HCT116 (cell line): ENCODE measurements around the gene MRPL44. TPM values are rescaled to one million over a fixed set of nuclear protein-coding genes. Genes with fewer than 3 reads are reported as not detected.

Experiments
- ATAC-seq: fragments of 200-7000 bp; cut with Tn5 transposase; 2 replicates; pipeline ENCODE4 v1.9.1; 2020; ENCODE audit warnings: mild to moderate bottlenecking, moderate library complexity
- BruUV-seq: library from RNA; stranded (reverse); fragments of 400-500 nt; replicated peaks from 2 replicates; lab custom pipeline; 2021; lab: Mats Ljungman, UMichigan
- CTCF ChIA-PET: fragments of 300-600 bp; sonication (Branson Sonifier 250); formaldehyde crosslinking; loops from one replicate; lab custom pipeline; 2021; ENCODE audit warnings: antibody characterized with exemption; lab: Charles Lee
- POLR2A ChIA-PET: fragments of 300-600, 350-600 bp; sonication (Branson Sonifier 250); formaldehyde crosslinking; loops from one replicate; lab custom pipeline; 2021; ENCODE audit warnings: antibody characterized with exemption; lab: Charles Lee
- RAD21 ChIA-PET, 2 experiments: fragments of 300-600 bp; sonication (Branson Sonifier 250); formaldehyde crosslinking; loops; one replicate each; lab custom pipeline; 2023; ENCODE audit warnings: low total read pairs in 2 of 2; ENCODE audit not compliant: uncharacterized antibody in 2 of 2, unreplicated experiment in 2 of 2, low non-redundant PET in 1 of 2; lab: Charles Lee
- DNase-seq: peaks from one replicate; pipeline ENCODE4 v3.0.0-alpha.2; 2010; ENCODE audit warnings: low read depth, low spot score
- H2AFZ ChIP-seq: fragments of 200-600 bp; shearing (Covaris generic), sonication (generic); 2 replicates; pipeline ENCODE4 v1.6.1; 2017; ENCODE audit warnings: low read depth, mixed run types, mixed read lengths, antibody characterized with exemption, low read length; ENCODE audit not compliant: poor library complexity, severe bottlenecking
- H3K27ac ChIP-seq: 2 replicates; pipeline ENCODE4 v1.5.1; 2012; ENCODE audit warnings: low read depth, low read length
- H3K27me3 ChIP-seq: fragments of 200-600 bp; sonication (generic); 2 replicates; pipeline ENCODE4 v1.6.1; 2016; ENCODE audit warnings: mixed run types, low read length, mixed read lengths; ENCODE audit not compliant: insufficient read depth
- H3K36me3 ChIP-seq, 2 experiments: fragments of 200-500 bp in 1 of 2; fragments of 200-600 bp in 1 of 2; sonication (Bioruptor generic) in 1 of 2; sonication (generic) in 1 of 2; 2 replicates each; pipeline versions ENCODE4 v1.5.1 to v1.6.1; 2014 to 2016; ENCODE audit warnings: low read length in 2 of 2, inconsistent platforms in 1 of 2, mixed read lengths in 1 of 2, mixed run types in 1 of 2; ENCODE audit not compliant: insufficient read depth in 2 of 2, control insufficient read depth in 1 of 2
- H3K4me1 ChIP-seq, 2 experiments: fragments of 200-600 bp in 1 of 2; sonication (generic) in 1 of 2; 2 replicates each; pipeline versions ENCODE4 v1.5.1 to v1.6.1; 2012 to 2017; ENCODE audit warnings: low read length in 2 of 2, inconsistent platforms in 1 of 2, mild to moderate bottlenecking in 1 of 2, mixed read lengths in 1 of 2, mixed run types in 1 of 2, moderate library complexity in 1 of 2; ENCODE audit not compliant: insufficient read depth in 2 of 2, control insufficient read depth in 1 of 2
- H3K4me2 ChIP-seq: fragments of 200-600 bp; sonication (generic); 2 replicates; pipeline ENCODE4 v1.6.1; 2017; ENCODE audit warnings: mixed run types, low read length, mixed read lengths
- H3K4me3 ChIP-seq, 2 experiments: fragments of 200-600 bp in 1 of 2; sonication (generic) in 1 of 2; replicated peaks in 1 of 2; 2 replicates each; pipeline ENCODE4 v1.5.1; 2011 to 2016; ENCODE audit warnings: low read length in 2 of 2, control low read depth in 1 of 2, low read depth in 1 of 2, mild to moderate bottlenecking in 1 of 2, mixed read lengths in 1 of 2, mixed run types in 1 of 2
- H3K79me2 ChIP-seq: fragments of 200-600 bp; sonication (generic); 2 replicates; pipeline ENCODE4 v1.6.1; 2017; ENCODE audit warnings: mild to moderate bottlenecking, mixed run types, low read length, moderate library complexity, mixed read lengths; ENCODE audit not compliant: insufficient read depth
- H3K9ac ChIP-seq: fragments of 200-600 bp; sonication (generic); 2 replicates; pipeline ENCODE4 v1.6.1; 2016; ENCODE audit warnings: low read length, mixed read lengths
- H3K9me2 ChIP-seq: fragments of 200-600 bp; sonication (generic), shearing (Covaris generic); 2 replicates; pipeline ENCODE4 v1.6.1; 2017; ENCODE audit warnings: mixed run types, mild to moderate bottlenecking, moderate library complexity; ENCODE audit not compliant: insufficient read depth
- H3K9me3 ChIP-seq, 2 experiments: fragments of 200-500 bp in 1 of 2; fragments of 200-600 bp in 1 of 2; sonication (Bioruptor generic) in 1 of 2; sonication (generic) in 1 of 2; 2 replicates each; pipeline ENCODE4 v1.6.1; 2014 to 2017; ENCODE audit warnings: low read length in 2 of 2, mixed read lengths in 2 of 2, inconsistent platforms in 1 of 2, low read depth in 1 of 2, mild to moderate bottlenecking in 1 of 2, mixed run types in 1 of 2, moderate library complexity in 1 of 2; ENCODE audit not compliant: control insufficient read depth in 1 of 2, insufficient read depth in 1 of 2
- H4K20me1 ChIP-seq: fragments of 200-600 bp; sonication (generic), shearing (Covaris generic); 2 replicates; pipeline ENCODE4 v1.6.1; 2017; ENCODE audit warnings: mixed run types, mild to moderate bottlenecking, moderate library complexity; ENCODE audit not compliant: insufficient read depth
- CBX3 ChIP-seq: IDR thresholded peaks from 2 replicates; pipeline ENCODE4 v1.6.1; 2012; ENCODE audit warnings: low read depth
- CEBPB ChIP-seq: IDR thresholded peaks from 2 replicates; pipeline ENCODE4 v1.6.1; 2012; ENCODE audit warnings: low read depth
- EGR1 ChIP-seq: IDR thresholded peaks from 2 replicates; pipeline ENCODE4 v1.6.1; 2012; ENCODE audit warnings: low read depth
- EZH2phosphoT487 ChIP-seq: fragments of 200-600 bp; IDR thresholded peaks from 2 replicates; pipeline ENCODE4 v1.6.1; 2018; ENCODE audit warnings: antibody characterized with exemption, borderline replicate concordance
- FOSL1 ChIP-seq: IDR thresholded peaks from 2 replicates; pipeline ENCODE4 v1.6.1; 2012; ENCODE audit warnings: low read depth
- JUND ChIP-seq: IDR thresholded peaks from 2 replicates; pipeline ENCODE4 v1.6.1; 2012
- POLR2A ChIP-seq: IDR thresholded peaks from 2 replicates; pipeline ENCODE4 v1.7.0; 2011; ENCODE audit warnings: borderline replicate concordance; ENCODE audit not compliant: insufficient read depth, insufficient read length; ENCODE audit errors: extremely low read depth
- POLR2AphosphoS5 ChIP-seq: IDR thresholded peaks from 2 replicates; pipeline ENCODE4 v1.6.1; 2011; ENCODE audit warnings: mild to moderate bottlenecking, low read depth, low read length, moderate library complexity
- SIN3A ChIP-seq: IDR thresholded peaks from 2 replicates; pipeline ENCODE4 v1.6.1; 2012; ENCODE audit warnings: low read depth
- SP1 ChIP-seq: IDR thresholded peaks from 2 replicates; pipeline ENCODE4 v1.6.1; 2012; ENCODE audit warnings: low read depth
- YY1 ChIP-seq: IDR thresholded peaks from 2 replicates; pipeline ENCODE4 v1.6.1; 2011; ENCODE audit warnings: low read length, low read depth, moderate library complexity, mild to moderate bottlenecking; ENCODE audit not compliant: insufficient replicate concordance; ENCODE audit errors: extremely low read depth
- intact Hi-C: fragments of 100-400 bp; cut with micrococcal nuclease; formaldehyde crosslinking; loops from 2 replicates; pipeline ENCODE4 v1.10.0; 2022
- total RNA-seq: library from RNA; stranded (reverse); gene quantifications from one replicate; pipeline ENCODE4 v1.2.1, GENCODE V29; 2021; ENCODE audit not compliant: unreplicated experiment
- TF ChIP-seq, protein P1 (sequence below), 3 experiments: fragments of 200-600 bp in 1 of 3; sonication (generic) in 1 of 3; IDR thresholded peaks in 2 of 3; conservative IDR thresholded peaks in 1 of 3; 2 replicates each; pipeline ENCODE4 v1.5.1; 2012 to 2017; ENCODE audit warnings: low read depth in 2 of 3, low read length in 2 of 3, antibody characterized with exemption in 1 of 3, borderline replicate concordance in 1 of 3, control low read depth in 1 of 3, mild to moderate bottlenecking in 1 of 3, mixed read lengths in 1 of 3, mixed run types in 1 of 3, moderate library complexity in 1 of 3; ENCODE audit not compliant: insufficient read depth in 1 of 3
- TF ChIP-seq, protein P2 (sequence below): IDR thresholded peaks from 2 replicates; pipeline ENCODE4 v1.6.1; 2012

MRPL44 gene
- total RNA-seq, 1 experiment from 2014 or later = 45.8 TPM

- 0 out of 4 replicates have a peak, but pooled peaks cover 3 to 4% of the 10 kb centered on the region in 2 experiments for H3K36me3 ChIP-seq
- 0 out of 2 replicates have a peak, but pooled peaks cover 4% of the 10 kb centered on the region for H4K20me1 ChIP-seq
- ChIA-PET RAD21 (no interaction called here), CTCF (no interaction called here), POLR2A (no interaction called here)
- peaks cover 42% of the 10 kb centered on the region for H3K79me2 ChIP-seq
- BruUV-seq = no TSS peak
- H3K4me3 ChIP-seq = no peak overlapping the region
- H3K27ac ChIP-seq = no peak overlapping the region
- intact Hi-C loops = no loop called here
- DNase-seq (no peak), ATAC-seq (peak; percentile 73)
- H3K9me3 ChIP-seq = no peaks in the 10 kb centered on the region
- no peaks in the 10 kb centered on the region for H3K27me3 ChIP-seq
- no peaks in the 10 kb centered on the region for H3K9me2 ChIP-seq
- no peak overlapping the region for H3K9ac ChIP-seq
- H3K4me1 ChIP-seq = no peaks in the 10 kb centered on the region
- H2AFZ ChIP-seq = no peak overlapping the region
- no peak overlapping the region for H3K4me2 ChIP-seq
- no peak for TF ChIP-seq SIN3A
- TF ChIP-seq, protein P1, sequence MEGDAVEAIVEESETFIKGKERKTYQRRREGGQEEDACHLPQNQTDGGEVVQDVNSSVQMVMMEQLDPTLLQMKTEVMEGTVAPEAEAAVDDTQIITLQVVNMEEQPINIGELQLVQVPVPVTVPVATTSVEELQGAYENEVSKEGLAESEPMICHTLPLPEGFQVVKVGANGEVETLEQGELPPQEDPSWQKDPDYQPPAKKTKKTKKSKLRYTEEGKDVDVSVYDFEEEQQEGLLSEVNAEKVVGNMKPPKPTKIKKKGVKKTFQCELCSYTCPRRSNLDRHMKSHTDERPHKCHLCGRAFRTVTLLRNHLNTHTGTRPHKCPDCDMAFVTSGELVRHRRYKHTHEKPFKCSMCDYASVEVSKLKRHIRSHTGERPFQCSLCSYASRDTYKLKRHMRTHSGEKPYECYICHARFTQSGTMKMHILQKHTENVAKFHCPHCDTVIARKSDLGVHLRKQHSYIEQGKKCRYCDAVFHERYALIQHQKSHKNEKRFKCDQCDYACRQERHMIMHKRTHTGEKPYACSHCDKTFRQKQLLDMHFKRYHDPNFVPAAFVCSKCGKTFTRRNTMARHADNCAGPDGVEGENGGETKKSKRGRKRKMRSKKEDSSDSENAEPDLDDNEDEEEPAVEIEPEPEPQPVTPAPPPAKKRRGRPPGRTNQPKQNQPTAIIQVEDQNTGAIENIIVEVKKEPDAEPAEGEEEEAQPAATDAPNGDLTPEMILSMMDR (IDR thresholded peaks at IDR 0.05 in 2 of 3, conservative IDR thresholded peaks at IDR 0.05 in 1 of 3; ENCODE audit: borderline replicate concordance in 1 of 3, insufficient read depth in 1 of 3, low read depth in 2 of 3, low read length in 2 of 3) = peak in 1 of 3 experiments; percentile 40; a peak in 2 of 6 replicates
- TF ChIP-seq, all 23 proteins: peak for 1
Observed at GRCh38 chr2:223920109-223920508, 37.2 kb upstream of the MRPL44 start.

- H3K9ac ChIP-seq = no peak overlapping the region
- 0 out of 2 replicates have a peak, but pooled peaks cover 4% of the 10 kb centered on the region for H4K20me1 ChIP-seq
- H3K4me2 ChIP-seq = no peak overlapping the region
- ATAC-seq = no peak
- no peak overlapping the region for H2AFZ ChIP-seq
- TF ChIP-seq EZH2phosphoT487 (no peak), JUND (no peak), SP1 (no peak), EGR1 (no peak), YY1 (no peak), CEBPB (no peak), FOSL1 (no peak), POLR2A (no peak), CBX3 (no peak), POLR2AphosphoS5 (no peak)
- TF ChIP-seq, protein P1 (IDR thresholded peaks at IDR 0.05 in 2 of 3, conservative IDR thresholded peaks at IDR 0.05 in 1 of 3; ENCODE audit: borderline replicate concordance in 1 of 3, insufficient read depth in 1 of 3, low read depth in 2 of 3, low read length in 2 of 3) = no peak
- TF ChIP-seq, protein P2, sequence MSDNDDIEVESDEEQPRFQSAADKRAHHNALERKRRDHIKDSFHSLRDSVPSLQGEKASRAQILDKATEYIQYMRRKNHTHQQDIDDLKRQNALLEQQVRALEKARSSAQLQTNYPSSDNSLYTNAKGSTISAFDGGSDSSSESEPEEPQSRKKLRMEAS = no peak
- H3K79me2 ChIP-seq = peaks cover 46% of the 10 kb centered on the region
- no peak overlapping the region for H3K27ac ChIP-seq
- ChIA-PET RAD21 (no interaction called here), POLR2A (no interaction called here), CTCF (no interaction called here)
- no peak overlapping the region for H3K4me3 ChIP-seq
- H3K27me3 ChIP-seq = no peaks in the 10 kb centered on the region
- intact Hi-C loops = no loop called here
- H3K4me1 ChIP-seq = no peaks in the 10 kb centered on the region
- no peaks in the 10 kb centered on the region for H3K9me2 ChIP-seq
- H3K9me3 ChIP-seq = no peaks in the 10 kb centered on the region
- DNase-seq = no peak
- no TSS peak for BruUV-seq
- 0 out of 4 replicates have a peak, but pooled peaks cover under 1 to 3% of the 10 kb centered on the region in 2 experiments for H3K36me3 ChIP-seq
Observed at GRCh38 chr2:223921204-223921603, 36.1 kb upstream of the MRPL44 start.
